ENCODE data around the gene KLRC4.
"Not testable (repeated sequence)": the region's sequence is repeated elsewhere in the genome, so short reads cannot be mapped to it uniquely, and the experiment has no call there.

Gene KLRC4, protein sequence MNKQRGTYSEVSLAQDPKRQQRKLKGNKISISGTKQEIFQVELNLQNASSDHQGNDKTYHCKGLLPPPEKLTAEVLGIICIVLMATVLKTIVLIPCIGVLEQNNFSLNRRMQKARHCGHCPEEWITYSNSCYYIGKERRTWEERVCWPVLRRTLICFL

DNA sequence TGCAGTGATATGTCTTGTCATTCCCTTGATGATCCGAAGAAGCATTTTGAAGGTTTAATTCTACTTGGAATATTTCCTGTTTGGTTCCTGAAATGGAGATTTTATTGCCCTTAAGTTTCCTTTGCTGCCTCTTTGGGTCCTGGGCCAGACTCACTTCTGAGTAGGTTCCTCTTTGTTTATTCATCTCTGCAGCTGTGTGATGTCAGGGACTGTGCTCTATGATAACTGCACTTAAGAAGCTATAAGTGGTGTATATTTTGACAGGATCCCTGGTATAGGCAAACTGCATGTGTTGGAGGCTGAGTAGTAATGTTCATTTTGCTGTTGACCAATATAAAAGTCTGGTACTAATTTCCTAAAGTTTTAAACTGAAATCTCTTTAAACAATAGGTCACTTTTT is at the start of gene KLRC4:
Gene KLRC4 (minus strand): TSS at position 366 of the 400 bp plus-strand sequence. CDS start 182 bp downstream, at position 184.
- no peak for DNase-seq (ENCODE audit: low read depth)

DNA sequence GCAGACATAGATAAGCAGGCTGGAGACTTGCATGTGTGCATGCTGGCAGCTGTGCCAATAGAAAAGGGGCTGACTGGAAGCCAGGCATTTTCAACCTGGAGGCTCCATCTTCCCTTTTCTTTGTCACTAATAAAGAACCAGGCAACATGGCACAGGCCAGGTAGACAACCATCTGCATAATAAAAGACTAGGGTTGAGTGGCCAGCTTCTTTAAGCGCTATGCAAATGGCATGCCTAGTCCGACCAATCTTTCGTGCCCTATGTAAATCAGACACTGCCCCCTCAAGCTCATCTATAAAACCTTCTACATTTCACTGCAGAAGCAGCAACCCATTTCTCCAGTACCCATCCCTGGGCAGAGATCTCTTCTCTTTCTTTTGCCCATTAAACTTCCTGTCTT is 48.2 kb upstream of the KLRC4 start:
- DNase-seq (ENCODE audit: low read depth) = no peak

DNA sequence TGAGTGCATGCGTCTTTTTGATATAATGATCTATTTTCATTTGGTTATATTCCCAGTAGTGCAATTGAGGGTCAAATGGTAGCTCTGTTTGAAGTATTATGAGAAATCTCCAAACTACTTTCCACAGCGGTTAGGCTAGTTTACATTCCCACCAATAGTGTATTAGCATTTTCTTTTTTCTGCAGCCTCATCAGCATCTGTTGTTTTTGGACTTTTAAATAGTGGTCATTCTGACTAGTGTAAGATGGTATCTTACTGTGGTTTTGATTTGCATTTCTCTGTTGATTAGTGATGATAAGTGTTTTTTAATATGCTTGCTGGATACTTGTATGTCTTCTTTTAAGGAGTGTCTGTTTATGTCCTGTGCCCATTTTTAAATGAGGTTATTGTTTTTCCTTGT is 47.3 kb upstream of the KLRC4 start:
- DNase-seq (ENCODE audit: low read depth) = no peak

DNA sequence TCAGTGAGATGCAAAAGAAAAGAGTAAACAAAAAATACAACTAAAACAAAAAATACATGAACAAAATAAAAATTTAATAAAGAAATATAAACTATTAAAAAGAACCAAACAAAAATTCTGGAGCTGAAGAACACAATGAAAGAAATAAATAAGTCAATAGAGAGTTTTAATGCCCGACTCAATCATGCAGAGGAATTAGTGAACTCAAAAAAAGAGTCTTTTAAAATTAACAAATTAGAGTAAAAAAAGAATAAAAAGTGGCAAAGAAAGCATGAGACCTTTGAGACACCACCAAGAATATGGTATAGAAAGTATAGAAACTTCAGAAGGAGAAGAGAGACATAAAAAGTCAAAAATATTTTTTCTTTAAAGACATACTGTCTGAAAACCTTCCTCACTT is 46.2 kb upstream of the KLRC4 start:
- no peak for DNase-seq (ENCODE audit: low read depth)

DNA sequence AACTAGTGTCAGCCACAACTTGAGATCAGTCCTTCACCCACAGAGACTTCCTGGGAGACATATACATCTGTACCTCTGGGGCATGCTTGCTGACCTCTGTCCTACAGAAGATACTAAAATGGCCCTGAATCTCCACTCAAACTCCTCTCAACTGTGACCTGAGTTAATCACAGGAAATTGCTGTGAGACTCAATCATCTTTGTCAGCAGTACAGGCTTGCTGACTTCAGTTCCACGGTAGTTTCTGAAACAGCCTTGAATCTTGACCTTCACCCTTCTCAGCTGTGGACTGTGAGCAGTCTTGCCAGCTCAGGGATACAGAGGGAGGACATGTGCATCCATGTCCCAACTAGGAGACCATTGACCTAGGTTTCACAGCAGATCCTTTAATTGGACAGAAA is 45.0 kb upstream of the KLRC4 start:
- DNase-seq (ENCODE audit: low read depth) = no peak

DNA sequence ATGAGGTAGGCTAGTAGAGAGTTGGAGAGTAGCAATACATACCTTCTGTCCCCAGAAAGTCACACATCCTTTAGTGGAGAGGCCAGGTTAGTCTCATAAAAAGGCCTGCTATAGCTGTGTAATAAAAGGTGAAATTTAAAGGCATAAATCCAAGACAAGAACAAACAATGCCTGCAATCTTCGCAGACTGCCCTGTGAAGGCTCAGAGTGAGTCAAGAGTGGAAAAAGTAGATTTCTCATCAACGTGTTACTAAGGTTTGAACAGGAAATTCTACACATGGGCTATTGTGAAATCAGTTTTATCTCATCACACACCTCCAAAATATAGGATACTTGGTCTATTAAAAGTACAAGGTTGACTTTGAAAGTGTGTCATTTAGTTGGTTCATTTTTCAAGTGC is 43.6 kb upstream of the KLRC4 start, which contains the start of gene KLRC1:
Gene KLRC1 (minus strand): TSS at position 222 of the 400 bp plus-strand sequence. CDS start 2,221 bp downstream, outside the sequence.
- no peak for DNase-seq (ENCODE audit: low read depth)

DNA sequence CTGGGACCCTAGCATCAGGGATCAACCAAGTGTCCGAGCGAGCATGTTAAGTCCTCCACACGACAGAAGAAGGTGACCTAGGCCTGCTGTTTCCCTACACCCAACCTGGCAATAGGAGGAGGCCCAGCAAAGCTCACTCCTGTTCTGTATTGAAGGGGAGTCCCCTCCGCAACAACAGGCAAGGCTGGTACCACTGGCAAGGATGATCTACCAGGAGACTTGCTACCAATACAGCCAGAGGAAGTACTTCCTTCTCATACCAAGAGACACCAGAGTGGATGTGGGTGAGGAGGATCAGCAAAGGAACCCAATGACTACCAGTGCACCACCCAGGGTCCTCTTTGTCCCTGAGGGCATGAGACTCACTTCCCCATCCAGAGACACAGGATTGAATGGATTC is 38.7 kb upstream of the KLRC4 start:
- no peak for DNase-seq (ENCODE audit: low read depth)

DNA sequence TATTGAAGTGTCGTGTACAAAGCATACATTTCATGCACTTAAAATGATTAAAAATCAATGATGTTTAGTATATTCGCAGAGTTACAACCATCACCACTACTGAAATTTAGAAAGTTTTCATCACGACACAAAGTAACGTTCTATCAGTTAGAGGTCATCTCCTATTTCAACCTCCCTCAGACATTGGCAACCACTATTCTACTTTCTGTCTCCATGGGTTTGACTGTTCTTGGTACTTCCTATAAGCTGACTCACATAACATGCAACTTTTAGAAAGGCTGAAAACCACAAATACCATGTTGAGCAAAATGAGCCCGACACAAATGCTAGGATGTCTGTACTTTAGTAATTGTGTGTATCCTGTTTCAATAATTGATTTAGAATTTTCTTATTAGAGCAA is 36.5 kb upstream of the KLRC4 start:
- DNase-seq (ENCODE audit: low read depth) = not testable (repeated sequence)

DNA sequence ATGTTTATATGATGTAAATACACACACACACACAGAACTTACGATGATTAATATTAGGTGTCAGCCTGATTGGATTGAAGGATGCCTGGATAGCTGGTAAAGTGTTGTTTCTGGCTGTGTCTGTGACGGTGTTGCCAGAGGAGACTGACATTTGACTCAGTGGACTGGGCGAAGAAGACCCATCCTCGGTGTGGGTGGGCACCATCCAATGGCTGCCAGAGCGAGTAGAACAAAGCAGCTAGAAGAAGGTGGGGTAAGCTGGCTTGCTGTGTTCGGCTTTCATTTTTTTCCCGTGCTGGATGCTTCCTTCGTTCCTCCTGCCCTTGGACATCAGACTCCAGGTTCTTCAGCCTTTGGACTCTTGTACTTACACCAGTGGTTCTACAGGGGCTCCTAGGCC is 31.6 kb upstream of the KLRC4 start:
- not testable (repeated sequence) for DNase-seq (ENCODE audit: low read depth)

DNA sequence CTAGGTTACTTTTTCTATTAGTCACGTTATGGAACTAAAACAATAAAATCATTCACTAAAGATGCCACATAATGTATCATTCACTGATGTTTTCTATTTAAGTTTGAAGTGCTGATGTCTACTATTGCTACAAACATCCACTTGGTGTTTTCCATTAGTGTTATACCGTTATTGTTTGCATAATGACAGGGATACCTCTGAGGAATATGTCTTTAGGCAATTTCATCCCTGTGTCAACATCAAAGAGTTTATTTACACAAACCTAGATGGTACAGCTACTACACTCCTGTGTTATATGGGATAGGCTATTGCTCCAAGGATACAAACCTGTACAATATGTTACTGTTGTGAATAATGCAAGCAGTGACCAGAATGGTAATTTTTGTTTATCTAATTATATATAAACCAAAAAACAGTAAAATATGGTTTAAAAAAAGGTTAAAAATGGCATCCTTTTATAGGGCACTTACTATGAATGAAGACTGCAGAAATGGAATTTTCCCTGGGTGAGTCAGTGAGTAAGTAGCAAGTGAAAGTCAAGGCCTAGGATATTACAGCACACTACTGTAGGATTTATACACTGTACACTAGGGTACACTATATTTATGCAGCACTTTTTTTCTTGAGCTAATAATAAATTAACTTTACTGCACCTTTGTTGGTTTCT is 30.2 kb upstream of the KLRC4 start:
- not testable (repeated sequence) for DNase-seq (ENCODE audit: low read depth)

DNA sequence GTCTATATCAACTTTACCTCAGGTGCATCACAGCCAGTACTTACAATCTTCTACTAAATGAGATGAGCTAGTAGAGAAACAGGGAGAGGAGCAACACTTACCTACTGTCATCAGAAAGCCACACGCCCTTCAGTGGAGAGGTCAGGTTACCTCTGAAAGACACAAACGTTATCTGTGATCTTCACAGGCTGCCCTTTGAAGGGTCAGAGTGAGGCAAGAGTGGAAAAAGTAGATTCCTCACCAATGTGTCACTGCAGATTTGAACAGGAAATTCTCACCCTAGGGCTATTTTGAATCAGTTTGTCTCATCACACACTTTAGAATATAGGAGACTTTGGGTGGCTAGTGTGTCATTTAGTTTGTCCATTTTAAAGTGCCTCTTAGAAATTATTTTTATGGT is 28.0 kb upstream of the KLRC4 start:
- DNase-seq (ENCODE audit: low read depth) = not testable (repeated sequence)

DNA sequence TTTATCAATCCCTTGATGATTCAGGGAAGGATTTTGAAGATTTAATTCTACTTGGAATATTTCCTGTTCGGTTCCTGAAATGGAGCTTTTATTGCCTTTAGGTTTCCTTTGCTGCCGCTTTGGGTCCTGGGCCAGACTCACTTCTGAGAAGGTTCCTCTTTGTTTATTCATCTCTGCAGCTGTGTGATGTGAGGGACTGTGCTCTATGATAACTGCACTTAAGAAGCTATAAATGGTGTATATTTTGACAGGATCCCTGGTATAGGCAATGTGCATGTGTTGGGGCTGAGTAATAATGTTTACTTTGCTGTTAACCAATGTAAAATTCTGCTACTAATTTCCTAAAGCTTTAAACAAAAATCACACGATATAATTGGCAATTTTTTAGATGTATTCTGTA is 26.3 kb upstream of the KLRC4 start, which contains the start of gene KLRC2:
Gene KLRC2 (minus strand): TSS at position 195 of the 400 bp plus-strand sequence. CDS start 24 bp downstream, at position 171.
- DNase-seq (ENCODE audit: low read depth) = not testable (repeated sequence)

DNA sequence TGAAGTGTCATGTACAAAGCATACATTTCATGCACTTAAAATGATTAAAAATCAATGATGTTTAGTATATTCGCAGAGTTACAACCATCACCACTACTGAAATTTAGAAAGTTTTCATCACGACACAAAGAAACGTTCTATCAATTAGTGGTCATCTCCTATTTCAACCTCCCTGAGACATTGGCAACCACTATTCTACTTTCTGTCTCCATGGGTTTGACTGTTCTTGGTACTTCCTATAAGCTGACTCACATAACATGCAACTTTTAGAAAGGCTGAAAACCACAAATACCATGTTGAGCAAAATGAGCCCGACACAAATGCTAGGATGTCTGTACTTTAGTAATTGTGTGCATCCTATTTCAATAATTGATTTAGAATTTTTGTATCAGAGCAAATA is 21.1 kb upstream of the KLRC4 start:
- not testable (repeated sequence) for DNase-seq (ENCODE audit: low read depth)

DNA sequence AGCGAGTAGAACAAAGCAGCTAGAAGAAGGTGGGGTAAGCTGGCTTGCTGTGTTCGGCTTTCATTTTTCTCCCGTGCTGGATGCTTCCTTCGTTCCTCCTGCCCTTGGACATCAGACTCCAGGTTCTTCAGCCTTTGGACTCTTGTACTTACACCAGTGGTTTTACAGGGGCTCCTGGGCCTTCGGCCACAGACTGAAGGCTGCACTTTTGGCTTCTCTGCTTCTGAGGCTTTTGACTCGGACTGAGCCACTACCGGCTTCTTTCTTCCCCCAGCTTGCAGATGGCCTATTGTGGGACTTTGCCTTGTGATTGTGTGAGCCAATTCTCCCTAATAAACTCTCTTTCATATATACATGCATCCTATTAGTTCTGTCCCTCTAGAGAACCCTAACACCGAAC is 16.4 kb upstream of the KLRC4 start:
- not testable (repeated sequence) for DNase-seq (ENCODE audit: low read depth)

DNA sequence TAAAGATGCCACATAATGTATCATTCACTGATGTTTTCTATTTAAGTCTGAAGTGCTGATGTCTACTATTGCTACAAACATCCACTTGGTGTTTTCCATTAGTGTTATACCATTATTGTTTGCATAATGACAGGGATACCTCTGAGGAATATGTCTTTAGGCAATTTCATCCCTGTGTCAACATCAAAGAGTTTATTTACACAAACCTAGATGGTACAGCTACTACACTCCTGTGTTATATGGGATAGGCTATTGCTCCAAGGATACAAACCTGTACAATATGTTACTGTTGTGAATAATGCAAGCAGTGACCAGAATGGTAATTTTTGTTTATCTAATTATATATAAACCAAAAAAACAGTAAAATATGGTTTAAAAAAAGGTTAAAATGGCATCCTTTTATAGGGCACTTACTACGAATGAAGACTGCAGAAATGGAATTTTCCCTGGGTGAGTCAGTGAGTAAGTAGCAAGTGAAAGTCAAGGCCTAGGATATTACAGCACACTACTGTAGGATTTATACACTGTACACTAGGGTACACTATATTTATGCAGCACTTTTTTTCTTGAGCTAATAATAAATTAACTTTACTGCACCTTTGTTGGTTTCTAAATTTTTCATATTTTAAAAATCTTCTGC is 14.8 kb upstream of the KLRC4 start:
- not testable (repeated sequence) for DNase-seq (ENCODE audit: low read depth)

DNA sequence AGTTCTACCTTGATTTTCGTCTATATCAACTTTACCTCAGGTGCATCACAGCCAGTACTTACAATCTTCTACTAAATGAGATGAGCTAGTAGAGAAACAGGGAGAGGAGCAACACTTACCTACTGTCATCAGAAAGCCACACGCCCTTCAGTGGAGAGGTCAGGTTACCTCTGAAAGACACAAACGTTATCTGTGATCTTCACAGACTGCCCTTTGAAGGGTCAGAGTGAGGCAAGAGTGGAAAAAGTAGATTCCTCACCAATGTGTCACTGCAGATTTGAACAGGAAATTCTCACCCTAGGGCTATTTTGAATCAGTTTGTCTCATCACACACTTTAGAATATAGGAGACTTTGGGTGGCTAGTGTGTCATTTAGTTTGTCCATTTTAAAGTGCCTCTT is 12.6 kb upstream of the KLRC4 start:
- DNase-seq (ENCODE audit: low read depth) = not testable (repeated sequence)

DNA sequence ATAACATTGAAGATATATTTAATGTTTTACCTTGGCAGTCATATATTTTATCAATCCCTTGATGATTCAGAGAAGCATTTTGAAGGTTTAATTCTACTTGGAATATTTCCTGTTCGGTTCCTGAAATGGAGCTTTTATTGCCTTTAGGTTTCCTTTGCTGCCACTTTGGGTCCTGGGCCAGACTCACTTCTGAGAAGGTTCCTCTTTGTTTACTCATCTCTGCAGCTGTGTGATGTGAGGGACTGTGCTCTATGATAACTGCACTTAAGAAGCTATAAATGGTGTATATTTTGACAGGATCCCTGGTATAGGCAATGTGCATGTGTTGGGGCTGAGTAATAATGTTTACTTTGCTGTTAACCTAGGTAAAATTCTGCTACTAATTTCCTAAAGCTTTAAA is 10.8 kb upstream of the KLRC4 start, which contains the start of gene KLRC3:
Gene KLRC3 (minus strand): TSS at position 262 of the 400 bp plus-strand sequence. CDS start 45 bp downstream, at position 217.
- DNase-seq (ENCODE audit: low read depth) = not testable (repeated sequence)

DNA sequence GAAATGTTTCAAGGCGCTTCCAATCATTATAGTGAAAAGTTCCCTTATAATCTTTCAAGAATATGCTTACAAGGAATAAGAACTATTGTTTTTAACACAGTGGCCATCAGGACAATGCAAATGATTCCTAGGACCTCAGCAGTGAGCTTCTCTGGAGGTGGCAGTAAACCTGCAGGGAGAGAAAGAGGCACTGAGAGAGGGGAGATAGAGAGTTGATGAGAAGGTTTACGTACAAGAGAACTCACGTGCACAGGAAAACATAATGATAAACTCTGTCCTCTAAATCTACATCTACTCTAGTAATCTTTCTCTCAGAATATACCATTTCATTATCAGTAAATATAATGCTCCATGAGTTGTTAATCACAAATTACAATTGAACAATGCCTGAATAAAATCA is 715 bp downstream of the KLRC4 start:
- DNase-seq (ENCODE audit: low read depth) = no peak

DNA sequence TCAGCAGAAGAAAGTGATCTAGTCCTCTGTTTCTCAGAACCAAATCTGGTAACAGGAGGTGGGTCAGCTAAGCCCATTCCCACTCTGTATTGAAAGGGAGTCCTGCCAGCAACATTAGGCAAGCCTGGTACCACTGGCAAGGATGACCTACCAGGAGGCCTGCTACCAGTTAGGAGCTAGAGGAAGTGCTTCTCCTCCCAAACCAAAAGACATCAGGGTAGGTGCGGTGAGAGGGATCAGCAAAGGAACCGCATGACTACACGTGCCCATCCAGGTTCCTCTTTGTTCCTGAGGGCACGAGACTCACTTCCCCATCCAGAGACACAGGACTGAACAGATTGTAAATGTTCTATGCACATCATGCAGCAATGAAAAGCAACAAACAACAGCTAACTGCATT is 2.8 kb downstream of the KLRC4 start:
- DNase-seq (ENCODE audit: low read depth) = no peak

DNA sequence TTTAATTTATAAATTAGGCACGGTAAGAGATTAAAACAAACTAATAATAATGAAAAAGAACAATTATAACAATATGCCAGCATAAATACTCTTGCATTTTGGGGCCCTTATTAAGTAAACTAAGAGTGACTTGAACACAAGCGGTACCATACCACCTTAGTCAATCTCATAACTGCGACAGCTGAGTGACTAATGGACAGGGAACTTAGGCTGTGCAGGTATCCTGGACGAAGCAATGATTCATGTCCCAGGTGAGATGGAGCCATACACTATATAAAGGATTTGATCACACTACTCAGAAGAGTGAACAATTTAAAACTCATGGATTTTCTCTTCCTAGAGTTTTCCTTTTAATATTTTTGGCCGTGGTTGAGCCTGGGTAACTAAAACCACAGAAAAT is 4.3 kb downstream of the KLRC4 start:
- no peak for DNase-seq (ENCODE audit: low read depth)

DNA sequence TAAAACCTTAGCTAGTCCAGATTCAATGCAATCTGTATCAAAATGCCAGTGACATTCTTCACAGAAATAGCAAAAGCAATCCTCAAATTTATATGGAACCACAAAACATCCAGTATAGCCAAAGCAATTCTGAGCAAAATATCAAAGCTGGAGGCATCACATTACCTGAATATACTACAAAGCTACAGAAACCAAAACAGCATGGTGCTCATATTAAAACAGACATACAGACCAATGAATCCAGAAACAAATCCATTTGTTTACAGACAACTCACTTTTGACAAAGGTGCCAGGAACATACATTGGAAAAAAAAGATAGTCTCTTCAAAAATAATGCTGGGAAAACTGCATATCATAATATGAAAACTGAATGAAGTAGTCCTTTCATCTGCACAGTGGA is 4.8 kb downstream of the KLRC4 start:
- DNase-seq (ENCODE audit: low read depth) = no peak

DNA sequence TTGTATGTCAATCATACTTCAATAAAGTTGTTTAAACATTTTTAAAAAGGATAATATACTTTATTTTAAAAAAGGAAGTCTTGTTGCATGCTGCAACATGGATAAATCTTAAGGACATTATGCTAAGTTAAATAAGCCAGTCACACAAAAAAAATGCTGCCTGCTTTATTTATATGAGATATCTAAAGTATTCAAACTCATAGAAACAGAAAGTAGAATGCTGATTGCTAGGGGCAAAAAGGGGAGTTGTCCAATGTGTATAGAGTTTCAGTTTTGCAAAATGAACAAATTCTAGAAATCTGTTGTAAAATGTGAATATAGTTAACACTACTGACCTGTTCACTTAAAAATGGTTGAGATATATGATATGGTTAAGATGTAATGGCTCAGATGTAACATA is 8.7 kb downstream of the KLRC4 start:
- no peak for DNase-seq (ENCODE audit: low read depth)

DNA sequence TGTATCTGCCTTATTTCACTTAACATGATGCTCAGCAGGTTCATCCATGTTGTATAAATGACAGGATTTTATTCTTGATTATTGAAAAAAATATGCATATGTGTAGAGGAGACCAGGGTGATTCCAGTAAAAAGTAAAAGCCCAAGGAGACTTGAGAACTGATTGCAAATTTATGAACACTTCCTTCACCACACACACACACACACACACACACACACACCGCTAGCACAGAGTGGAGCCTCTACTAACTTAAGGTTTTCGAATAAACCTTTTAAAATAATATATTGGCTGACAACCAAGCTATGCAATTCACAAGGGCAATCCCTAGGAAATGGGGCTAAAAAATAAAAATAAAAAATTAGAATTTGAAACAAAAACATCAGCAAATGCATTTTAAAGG is 11.4 kb downstream of the KLRC4 start:
- no peak for DNase-seq (ENCODE audit: low read depth)
